GM15510 (cell line): ENCODE data around the gene OR51B2.

Source experiments
- POLR2A ChIP-seq: IDR thresholded peaks from 3 replicates; pipeline ENCODE4 v1.6.1; 2011; ENCODE audit warnings: borderline replicate concordance; ENCODE audit not compliant: insufficient read length; ENCODE audit errors: extremely low read depth

The OR51B2 gene

GRCh38 chr11:5288108-5288905 is 35.8 kb downstream of the OR51B2 start:
- no peak for TF ChIP-seq POLR2A

DNA sequence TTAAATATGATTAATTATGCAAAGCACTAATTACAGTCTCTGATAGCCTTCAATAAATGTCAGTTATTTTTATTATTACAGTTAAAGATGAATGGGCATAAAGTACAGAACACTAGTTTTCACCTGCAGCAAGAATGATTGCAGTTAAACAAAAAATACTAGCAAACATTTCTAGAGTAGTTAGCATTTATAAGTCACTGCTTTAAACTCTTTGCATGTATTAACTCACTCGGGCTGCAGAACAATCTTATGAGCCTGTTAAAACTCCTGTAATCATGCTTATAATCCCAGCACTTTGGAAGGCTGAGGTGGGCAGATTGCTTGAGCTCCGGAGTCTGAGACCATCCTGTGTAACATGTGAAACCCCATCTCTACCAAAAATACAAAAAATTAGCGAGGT is 37.2 kb downstream of the OR51B2 start:
- TF ChIP-seq POLR2A = no peak

- no peak for TF ChIP-seq POLR2A
Observed at GRCh38 chr11:5286351-5286750, 37.7 kb downstream of the OR51B2 start.

DNA sequence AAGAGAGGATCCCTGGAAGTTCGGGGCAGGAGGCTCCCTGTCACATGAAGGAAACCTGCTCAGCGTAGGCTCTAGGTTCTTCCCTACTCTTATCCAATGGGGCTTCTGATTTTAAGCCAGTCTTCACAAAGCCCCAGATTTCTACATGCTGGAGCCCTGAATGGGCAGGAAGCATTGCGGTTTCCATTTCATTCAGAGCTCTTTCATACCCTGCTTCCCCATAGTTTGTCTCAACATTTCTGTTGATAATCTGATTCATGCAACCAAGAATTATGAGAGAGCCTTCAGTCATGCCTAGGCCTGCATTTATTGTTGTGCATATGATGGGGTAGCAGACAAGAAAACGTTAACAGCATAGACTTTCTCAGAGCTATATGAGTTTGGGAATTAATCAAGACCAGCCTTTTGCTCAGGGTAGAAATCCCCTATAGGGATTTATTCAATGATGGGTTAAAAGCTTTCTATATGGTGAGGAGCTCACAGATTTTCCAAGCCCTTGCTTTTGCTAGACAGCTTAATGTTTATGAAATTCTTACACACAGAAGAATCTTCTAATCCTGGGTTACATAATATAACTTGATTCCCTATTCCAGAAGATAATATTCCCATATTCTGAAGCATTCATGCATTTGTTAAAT is 38.3 kb downstream of the OR51B2 start:
- TF ChIP-seq POLR2A = no peak

GRCh38 chr11:5284637-5285036 is 39.5 kb downstream of the OR51B2 start:
- TF ChIP-seq POLR2A = no peak

- no peak for TF ChIP-seq POLR2A
Observed at GRCh38 chr11:5283882-5284281, 40.2 kb downstream of the OR51B2 start.

GRCh38 chr11:5283086-5283485 is 41.0 kb downstream of the OR51B2 start:
- TF ChIP-seq POLR2A = no peak

GRCh38 chr11:5282628-5283027 is 41.5 kb downstream of the OR51B2 start:
- no peak for TF ChIP-seq POLR2A

GRCh38 chr11:5281596-5281995 is 42.5 kb downstream of the OR51B2 start:
- TF ChIP-seq POLR2A = no peak

GRCh38 chr11:5280582-5281102 is 43.5 kb downstream of the OR51B2 start:
- no peak for TF ChIP-seq POLR2A

DNA sequence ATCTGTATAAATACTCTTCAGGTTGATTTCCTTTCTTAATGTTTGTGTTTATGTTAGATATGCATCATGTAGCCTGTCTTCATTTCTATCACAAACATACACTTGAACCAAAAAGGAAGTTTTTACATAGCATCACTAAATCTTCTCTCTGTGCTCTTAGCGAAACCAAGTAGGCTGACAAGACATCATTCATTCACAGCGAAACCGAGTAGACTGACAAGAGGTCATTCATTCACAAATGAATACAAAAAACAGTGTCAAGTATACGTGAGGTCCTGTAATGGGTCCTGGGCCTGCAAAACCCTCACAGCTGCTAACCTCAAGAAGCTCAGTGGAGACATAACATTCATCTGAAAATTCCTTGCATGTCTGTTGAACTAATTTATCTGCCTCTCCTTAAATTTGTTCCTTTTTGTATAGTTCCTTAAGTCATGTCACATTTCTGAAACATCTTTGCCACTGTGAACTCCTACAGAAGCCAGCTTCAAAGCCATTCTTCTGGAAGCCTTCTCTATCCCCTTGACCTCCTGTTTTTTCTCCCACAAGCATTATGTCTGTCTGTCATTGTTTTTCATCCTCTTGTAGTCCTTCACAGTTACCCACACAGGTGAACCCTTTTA is 44.5 kb downstream of the OR51B2 start:
- TF ChIP-seq POLR2A = no peak

- TF ChIP-seq POLR2A = no peak
Observed at GRCh38 chr11:5277807-5278382, 46.2 kb downstream of the OR51B2 start.

DNA sequence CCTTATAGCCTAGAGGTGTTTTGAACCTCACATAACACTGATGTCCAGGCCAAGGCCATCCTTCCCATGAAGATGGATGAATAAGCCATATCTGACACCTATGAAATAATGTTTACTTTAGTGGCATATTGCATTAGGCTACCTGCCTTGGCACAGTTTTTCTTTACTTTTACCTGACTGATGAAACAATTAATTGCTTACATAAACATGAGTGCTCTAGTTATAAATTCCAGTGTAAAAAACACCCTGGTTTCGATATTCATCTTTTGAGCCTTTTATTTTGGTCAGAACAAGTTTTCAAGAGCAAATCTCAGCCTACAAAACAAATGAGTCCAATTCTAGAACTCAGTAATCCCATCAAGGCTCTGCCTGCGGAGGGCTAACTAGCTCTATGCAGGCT is 47.4 kb downstream of the OR51B2 start:
- no peak for TF ChIP-seq POLR2A

- TF ChIP-seq POLR2A = no peak
Observed at GRCh38 chr11:5275369-5276110, 48.6 kb downstream of the OR51B2 start.
